Measurements from ENCODE around the gene TRIO. TPM values are rescaled to one million over a fixed set of nuclear protein-coding genes. Genes with fewer than 3 reads are reported as not detected.
A peak's percentile ranks its signal among the peaks of the same experiment; 100 is the strongest.

The TRIO gene
- total and polyA plus RNA-seq, 10 of the 15 experiments (the other 5 are each of a cell fraction or from before 2014, with no cell fraction given): 5.1 to 96.4 (median 44.6) TPM

- TF ChIP-seq E4F1 (IDR thresholded peaks at IDR 0.05; ENCODE audit: borderline replicate concordance, partially characterized antibody) (no peak), SRF (IDR thresholded peaks at IDR 0.05; ENCODE audit: low read depth in 2 of 2, low read length in 2 of 2) (no peak), IRF5 (IDR thresholded peaks at IDR 0.05; ENCODE audit: borderline replicate concordance) (no peak), RELB (IDR thresholded peaks at IDR 0.05; ENCODE audit: low read depth) (0 out of 2 replicates have a peak, but pooled peaks have one; percentile 49), NR2C1 (IDR thresholded peaks at IDR 0.05) (no peak), RFX5 (IDR thresholded peaks at IDR 0.05; ENCODE audit: low read depth, low read length) (no peak), YBX1 (IDR thresholded peaks at IDR 0.05) (no peak), MTA3 (IDR thresholded peaks at IDR 0.05; ENCODE audit: borderline replicate concordance, low read length) (no peak), IKZF2 (IDR thresholded peaks at IDR 0.05) (no peak), CHD1 (IDR thresholded peaks at IDR 0.05; ENCODE audit: low read depth, low read length) (no peak), CBFB (IDR thresholded peaks at IDR 0.05; ENCODE audit: low read depth) (no peak), NFIC (IDR thresholded peaks at IDR 0.05; ENCODE audit: low read depth, low read length) (no peak), ZNF384 (IDR thresholded peaks at IDR 0.05; ENCODE audit: borderline replicate concordance, low read depth, low read length) (no peak), SREBF2 (IDR thresholded peaks at IDR 0.05; ENCODE audit: low read length) (no peak), DPF2 (IDR thresholded peaks at IDR 0.05) (0 out of 2 replicates have a peak, but pooled peaks have one; percentile 39), MAX (IDR thresholded peaks at IDR 0.05; ENCODE audit: low read depth, low read length) (no peak), HCFC1 (IDR thresholded peaks at IDR 0.05; ENCODE audit: low read length) (no peak), WRNIP1 (IDR thresholded peaks at IDR 0.05; ENCODE audit: borderline replicate concordance, low read depth, low read length) (no peak), BCL11A (IDR thresholded peaks at IDR 0.05; ENCODE audit: low read depth, low read length) (no peak), NKRF (conservative IDR thresholded peaks at IDR 0.05) (peak; percentile 46; the same call in 1 of the 2 replicates), PML (IDR thresholded peaks at IDR 0.05; ENCODE audit: low read length) (peak; percentile 57; the same call in 1 of the 2 replicates), USF2 (IDR thresholded peaks at IDR 0.05; ENCODE audit: borderline replicate concordance, low read depth, low read length) (no peak; the same call in 1 of the 2 replicates)
Measured at GRCh38 chr5:14264605-14265316, 121.6 kb downstream of the TRIO start (continued).
